NCI-H2171 treated with DMSO at 0.1 percent for 48 hours (cell line): ENCODE results near the gene TSPAN33.
A peak's percentile ranks its signal among the peaks of the same experiment; 100 is the strongest.

Experiments used
- DNase-seq: peaks from one replicate; lab custom pipeline; 2025; lab: John Stamatoyannopoulos, UW

The TSPAN33 gene

DNA sequence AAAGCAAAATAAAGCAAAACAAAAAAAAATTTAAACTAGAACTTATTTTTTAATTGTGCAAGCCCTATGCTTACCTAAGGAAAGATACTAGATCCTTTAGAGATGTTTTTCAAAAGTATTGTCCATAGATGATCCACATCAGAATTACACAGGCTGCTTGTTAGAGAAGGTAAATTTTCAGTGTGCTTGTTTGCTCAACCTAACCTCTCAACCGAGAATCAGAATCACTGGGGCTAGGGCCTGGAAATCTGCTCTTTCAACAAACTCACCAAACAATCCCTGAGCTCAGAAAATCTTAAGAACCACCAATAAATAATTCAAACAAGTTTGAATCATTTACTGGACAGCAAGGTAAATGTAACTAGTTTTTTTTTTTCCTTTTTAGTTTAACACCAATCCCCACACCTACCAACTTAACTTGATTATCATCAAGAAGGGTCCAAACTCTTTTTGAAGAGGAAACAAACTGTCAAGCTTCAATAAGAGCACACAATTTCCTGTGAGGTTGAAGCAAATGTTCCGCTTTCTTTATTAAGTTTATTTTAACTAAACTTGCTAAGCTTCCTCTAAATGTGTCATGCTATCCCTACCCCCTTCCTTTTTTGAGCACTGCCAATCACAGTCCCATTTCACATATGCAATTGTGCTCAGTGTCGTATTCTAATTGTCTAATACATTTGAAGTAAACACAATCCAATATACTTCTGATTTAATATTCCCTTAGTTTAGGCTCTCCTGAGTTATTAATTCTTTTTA is 7.4 kb upstream of the TSPAN33 start:
- DNase-seq: no peak

DNA sequence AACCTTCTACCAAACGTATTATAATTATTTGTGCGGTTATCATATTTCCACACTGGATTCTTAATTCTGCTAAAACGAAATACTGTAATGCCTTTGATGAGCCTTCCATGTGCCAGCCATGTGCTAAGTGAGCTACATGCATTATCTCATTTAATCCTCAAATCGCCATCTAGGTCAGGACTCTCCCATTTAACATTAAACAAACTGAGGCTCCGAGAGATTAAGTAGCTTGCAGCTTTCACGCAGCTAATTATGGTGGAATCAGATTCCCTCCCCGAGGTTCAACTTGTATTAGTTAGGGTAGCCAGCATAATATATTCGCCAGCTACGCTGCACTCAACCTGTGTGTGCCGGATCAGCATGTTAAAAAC is 798 bp upstream of the TSPAN33 start:
- DNase-seq: no peak

DNA sequence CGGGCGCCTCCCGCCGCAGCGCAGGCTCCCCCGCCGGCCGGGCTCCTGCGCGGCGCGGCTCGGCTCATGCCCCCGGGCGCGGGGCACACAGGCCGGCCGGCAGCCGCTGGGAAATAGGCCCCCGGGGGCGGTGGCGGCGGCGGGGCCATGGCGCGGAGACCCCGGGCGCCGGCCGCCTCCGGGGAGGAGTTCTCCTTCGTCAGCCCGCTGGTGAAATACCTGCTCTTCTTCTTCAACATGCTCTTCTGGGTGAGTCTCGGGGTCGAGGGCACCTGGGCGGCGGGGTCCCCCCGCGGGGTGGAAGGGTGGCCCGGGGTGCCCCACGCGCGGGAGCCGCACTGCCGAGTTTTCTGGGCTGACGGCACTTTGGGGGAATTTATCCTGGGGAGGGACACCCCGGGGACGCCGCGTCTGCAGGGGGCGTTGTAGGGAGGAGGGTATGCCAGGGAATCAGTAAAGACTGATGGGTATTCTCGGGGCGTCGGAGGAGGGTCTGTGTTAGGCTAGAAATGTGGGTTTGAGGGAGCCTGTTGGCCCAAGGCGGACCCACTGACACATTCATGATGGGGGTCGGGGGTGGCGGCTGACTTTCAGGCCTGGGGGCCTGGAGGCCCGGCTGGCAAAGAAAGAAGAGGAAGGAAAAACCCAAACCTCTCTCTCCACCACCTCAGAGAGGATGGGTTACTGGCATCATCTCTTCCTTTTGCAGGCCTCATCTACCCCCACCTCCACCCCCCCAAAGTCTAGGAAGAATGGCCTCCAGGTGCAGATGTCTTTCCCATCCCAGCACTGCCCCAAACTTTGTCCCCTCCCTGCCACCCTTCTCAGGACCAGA is 544 bp downstream of the TSPAN33 start:
- no peak for DNase-seq

DNA sequence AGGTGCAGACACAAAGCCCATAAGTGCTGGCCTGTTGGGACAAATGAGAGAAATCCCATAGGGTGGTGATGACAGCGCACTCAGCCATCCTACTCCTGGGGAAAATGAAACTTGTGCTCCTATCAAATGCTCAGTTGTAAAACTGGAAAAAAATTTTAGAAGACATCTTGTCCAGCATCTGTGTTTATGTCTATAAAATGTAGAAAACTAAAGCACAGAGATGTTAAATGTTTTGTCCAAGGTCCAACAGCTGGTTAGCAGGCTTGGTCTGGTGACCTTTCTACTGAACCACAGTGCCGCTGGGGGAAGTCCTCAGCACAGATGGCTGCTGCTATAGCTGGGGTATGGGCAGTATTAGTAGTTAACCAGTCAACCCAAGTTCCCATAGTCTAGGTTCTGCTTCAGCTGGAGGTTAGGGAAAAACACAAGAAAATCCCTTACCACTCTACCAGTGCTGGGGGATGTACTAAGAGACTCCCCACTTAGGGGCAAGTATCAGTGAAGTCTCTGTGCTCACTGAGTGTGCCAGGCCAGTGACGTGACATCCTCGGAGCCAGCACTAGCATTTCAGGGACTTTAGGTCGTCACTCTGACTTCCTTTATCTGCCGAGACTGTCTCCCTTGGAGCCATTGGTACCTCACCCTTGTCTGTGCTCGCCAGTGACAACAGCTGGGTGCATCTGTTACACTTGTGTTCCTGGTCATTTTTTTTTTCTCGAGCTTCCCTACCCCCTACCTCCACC is 1.9 kb downstream of the TSPAN33 start:
- DNase-seq: no peak

DNA sequence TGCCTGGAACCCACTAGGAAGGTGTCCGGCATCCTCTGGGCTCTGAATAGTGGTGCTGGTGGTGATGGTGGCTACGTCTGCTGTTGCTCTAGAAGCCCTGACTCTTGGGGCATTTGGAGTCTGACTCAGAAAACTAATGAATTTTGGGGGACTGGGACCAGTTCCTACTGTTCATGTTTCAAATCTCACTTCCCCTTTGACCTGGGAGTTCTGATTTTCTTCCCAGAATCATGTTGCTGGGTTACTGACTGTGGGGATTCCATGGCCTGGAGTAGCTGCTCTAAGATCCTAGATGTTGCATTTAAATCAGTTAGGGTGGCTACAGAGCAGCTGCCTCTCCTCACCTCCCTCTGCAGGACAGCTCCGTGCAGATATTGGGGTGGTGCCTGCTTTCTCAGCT is 3.2 kb downstream of the TSPAN33 start:
- DNase-seq: no peak

DNA sequence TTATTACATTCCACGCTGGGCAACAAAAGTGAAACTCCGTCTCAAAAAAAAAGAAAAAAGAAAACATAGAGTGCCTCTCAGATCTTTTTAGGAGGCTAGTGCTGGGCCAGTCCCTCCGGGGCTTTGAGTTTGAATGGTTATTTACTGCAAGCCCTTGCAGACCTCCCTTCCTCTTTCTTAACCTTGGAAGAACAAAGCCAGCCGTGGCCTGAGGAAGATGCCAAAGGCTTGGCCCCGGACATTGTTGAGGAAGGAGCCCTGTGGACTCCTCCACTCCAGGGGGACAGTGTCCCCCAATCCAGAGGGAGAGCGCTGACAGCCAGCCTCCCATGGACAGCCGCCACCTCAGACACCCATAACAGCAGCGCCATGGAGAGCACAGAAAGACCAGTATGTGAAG is 5.0 kb downstream of the TSPAN33 start:
- no peak for DNase-seq

DNA sequence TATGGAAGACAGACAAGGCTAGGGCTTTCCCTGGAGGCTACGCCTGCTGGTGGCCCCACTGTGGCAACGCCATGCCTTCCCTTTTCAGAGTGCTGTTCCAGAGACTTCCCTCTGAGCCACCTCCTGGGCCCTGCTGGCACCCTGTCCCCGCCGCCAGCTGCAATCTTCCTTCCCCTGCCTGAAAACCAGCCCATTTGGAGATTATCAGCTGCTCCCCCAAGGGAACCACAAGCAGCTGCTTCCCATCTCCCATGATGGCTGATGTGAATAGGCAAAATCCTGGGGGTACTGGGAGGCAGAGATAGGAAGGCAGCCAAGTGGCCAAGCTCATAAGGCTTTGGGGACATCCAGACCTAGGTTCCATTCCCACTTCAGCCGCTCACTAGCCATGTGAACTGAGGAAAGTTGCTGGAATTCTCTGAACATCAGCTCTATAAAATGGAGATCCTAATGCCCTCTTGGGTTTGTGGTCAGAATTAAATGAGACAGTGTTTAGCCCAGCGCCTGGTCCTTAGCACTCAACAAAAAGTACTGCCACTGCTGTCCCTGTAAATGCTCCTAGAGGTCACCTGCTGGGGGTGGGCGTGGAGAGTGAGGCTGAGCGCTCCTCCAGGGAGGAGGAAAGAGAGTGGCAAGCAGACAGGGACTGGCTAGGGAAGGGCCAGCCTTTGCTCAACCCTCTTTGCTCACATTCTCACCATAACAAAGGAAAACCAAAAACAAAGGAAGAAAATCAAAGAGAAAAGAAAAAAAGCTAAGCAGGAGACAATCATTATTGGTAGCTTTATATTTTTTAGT is 5.9 kb downstream of the TSPAN33 start:
- peak; percentile 70 for DNase-seq

DNA sequence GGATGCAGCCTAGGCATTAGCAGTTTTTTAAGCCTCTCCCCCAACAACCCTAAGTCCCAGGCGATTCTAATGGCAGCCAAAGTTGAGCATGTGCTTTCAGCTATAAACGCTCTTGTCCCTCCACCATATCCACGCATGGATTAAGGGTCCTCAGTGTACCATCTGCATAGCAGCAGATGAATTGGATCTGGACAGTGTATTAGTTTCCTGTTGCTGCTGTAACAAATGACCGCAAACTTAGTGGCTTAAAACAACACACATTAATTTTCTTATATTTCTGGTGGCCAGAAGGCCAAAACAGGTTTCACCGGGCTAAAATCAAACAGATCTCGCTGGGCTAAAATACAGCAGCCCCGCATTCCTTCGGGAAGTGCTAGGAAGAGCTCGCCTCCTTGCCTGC is 13.1 kb downstream of the TSPAN33 start:
- no peak for DNase-seq

DNA sequence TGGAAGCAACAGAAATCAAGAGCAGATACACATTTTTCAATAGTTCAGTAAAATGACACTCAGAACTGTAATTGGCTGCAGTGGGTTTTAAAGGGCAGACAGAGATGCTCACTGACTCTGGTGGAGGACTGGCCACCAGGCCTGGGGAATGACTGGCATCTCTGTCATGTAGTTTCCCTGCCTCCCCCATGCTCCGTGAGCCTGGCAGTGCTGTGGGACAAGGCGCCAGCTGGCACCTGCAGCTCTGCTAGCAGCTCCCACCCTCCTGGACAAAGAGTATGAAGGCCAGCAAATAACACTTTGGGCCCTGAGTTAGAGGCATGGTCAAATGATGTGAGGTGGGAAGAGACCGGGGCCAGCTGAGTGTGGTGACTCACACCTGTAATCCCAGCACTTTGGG is 15.0 kb downstream of the TSPAN33 start:
- DNase-seq: no peak

DNA sequence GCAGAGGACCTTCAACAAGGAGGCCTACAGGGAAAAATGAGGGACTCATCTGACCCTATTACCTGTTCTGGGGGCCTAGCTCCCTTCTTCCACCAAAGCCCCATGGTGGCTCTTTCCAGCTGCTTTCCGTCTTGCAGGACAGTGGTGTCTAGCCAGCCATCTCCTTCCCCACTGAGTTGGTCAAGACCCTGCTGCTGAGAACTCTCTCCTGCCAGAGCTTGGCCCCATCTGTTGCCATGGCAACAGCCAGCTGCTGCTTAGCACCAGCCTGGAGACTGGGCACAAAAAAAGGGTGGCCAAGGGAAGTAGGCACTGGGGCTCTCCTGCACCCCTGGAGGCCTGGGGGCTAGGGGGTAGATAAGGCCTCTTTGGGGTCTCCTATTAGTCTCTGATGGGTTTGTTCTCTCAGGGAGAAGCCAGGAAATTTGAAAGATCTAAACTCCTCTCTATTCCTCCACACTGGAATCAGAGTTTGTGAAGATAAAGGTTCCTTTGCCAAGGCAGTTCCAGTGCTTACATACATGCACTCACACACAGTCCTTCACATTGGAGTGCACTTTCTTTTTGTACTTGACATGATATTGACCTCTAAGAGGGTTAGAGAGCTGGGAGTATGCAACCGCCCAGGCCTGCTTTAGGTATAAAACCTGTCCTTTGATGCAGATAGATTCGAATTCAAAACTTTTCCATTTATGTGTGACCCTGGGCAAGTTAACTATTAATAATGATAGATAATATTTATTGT is 15.8 kb downstream of the TSPAN33 start:
- DNase-seq: peak; percentile 16

DNA sequence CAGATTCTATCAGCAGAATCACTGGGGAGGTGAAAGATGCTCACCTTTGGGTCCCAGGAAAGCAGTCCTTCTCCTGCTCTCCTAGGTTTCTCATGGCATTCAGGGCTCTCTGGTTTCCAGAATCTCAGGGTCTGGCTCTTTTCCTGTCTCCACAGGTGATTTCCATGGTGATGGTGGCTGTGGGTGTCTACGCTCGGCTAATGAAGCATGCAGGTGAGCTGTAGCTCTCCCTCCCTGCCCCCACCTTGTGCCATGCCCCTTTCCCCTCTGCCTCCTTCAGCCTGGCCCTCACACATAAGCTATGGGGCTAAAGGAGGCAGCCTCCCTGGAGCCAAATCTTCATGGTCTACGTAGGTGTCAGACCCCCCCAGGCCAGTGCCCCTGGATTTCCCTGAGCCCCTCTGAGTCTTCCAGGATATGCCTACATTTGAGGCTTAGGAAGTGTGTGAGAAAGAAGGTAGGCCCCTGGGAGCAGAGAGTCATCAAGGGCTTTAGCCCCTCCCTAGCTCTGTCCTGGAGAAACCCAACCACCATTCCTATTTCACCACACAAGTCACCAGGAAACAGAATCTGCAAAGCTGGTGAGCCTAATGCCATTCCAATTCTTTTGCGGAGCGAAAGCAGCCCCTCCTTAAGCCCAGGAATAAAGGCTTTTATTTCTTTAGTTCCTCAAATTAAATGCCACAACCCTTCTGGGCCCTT is 17.2 kb downstream of the TSPAN33 start:
- DNase-seq: no peak

DNA sequence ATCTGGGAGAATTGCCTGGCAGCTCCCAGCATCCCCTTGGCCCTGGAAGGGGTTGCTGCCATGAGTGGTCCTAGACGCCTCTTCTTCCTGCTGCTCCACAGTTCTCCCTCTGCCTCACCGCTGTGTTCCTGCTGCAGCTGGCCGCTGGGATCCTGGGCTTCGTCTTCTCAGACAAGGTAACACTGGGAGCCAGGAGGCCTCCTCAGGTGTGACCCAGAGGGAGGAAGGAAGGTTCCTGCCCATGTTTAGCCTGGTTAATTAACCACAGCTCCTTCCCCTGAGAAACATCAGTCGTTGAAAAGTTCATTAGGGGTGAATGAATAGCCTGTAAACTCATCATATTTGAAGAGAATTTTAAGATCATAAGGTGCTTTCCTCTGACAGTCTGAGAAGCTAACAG is 18.2 kb downstream of the TSPAN33 start:
- no peak for DNase-seq

DNA sequence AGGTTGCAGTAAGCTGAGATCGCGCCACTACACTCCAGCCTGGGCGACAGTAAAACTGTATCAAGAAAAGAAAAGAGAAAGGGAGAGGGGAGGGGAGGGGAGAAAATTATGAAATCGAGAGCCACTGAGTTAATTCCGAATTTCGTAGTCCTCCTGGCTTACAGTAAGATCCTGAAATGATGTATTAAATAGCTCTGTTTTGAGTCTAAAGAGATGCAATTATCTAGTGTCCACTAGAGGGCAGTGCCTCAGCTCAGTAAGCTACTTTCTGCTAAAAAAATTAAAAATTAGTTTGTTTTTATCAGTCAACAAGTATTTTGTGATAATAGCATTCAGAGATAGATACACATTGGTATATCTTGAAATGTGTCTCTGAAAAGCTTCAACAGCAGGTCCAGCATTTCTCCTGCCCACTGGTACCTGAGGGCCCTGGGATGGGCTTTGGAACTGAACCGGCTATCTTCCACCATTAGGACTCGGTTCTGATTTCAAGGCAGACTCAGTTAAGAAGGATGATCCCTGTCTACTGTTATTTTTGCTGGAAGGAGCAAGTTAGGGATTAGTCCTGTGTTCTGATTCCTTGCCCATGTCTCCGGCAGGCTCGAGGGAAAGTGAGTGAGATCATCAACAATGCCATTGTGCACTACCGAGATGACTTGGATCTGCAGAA is 19.5 kb downstream of the TSPAN33 start:
- peak; percentile 57 for DNase-seq

DNA sequence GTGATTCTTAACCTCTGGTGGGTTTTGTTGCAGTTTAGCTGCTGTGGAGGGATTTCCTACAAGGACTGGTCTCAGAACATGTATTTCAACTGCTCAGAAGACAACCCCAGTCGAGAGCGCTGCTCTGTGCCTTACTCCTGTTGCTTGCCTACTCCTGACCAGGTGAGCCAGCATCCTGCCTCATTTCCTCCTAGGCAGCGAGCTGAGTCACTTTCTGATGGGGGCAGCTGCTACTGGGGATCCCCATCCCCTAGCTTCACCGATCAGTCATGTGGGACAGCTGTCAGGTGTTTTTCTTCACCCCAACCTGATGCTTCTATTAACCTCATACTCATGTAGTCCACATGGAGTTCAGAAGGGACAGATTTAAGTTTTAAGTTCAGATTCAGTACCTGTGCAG is 22.2 kb downstream of the TSPAN33 start:
- DNase-seq: peak; percentile 16

DNA sequence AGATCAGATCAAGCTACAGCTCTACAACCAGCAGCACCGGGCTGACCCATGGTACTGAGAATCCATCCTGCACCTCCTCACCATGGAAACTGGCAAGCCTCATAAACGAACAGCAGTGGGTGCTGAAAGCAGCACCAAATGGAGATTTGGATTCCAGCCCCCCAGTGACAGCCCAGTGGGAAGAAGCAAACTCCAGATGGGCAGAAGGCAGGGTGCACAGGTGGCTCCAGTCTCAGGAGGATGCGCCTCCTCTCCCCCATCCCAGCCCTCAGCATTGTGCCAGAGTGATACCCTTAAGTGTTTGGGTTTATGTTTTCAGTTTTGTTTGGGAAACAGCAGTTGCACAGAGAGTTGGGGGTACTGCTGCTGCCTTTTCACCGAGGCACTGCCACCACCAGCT is 23.3 kb downstream of the TSPAN33 start:
- peak; percentile 93 for DNase-seq

DNA sequence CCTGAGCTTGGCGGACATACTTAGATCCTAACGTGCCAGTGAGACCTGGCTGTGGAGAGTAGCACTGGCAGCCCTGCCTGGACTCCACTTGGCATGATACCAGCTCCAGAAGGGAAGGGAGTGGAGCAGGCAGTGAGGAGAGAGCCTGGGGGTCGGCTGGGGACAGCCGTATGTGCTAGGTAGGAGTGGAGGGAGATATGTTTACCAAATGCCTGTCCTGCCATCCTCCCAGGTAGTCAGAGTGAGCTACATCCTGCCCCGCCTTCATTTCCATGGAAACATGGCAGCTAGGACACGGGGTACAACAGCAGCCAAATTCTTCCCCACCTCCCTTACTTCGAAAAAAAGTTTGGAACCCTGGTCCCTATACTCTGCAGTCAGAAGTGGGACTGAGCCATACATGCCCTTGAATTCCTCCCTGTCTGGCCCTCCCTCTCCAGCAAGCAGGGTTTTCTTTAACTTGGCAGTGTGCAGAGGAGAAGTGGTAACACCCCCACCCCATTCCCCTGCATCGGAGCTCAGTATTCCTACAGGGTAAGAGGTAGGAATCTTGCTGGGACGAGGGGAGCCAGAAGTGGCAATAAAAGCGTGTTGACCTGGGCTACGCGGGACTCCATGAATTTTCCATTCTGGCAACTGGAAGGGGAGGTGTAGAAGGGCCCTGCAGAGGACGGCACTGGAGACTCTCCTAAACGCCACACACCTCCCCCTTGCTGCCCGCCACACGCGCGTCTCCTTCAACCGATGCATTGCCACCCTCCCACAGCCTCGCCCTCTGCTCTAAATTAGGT is 23.9 kb downstream of the TSPAN33 start:
- peak; percentile 93 for DNase-seq

DNA sequence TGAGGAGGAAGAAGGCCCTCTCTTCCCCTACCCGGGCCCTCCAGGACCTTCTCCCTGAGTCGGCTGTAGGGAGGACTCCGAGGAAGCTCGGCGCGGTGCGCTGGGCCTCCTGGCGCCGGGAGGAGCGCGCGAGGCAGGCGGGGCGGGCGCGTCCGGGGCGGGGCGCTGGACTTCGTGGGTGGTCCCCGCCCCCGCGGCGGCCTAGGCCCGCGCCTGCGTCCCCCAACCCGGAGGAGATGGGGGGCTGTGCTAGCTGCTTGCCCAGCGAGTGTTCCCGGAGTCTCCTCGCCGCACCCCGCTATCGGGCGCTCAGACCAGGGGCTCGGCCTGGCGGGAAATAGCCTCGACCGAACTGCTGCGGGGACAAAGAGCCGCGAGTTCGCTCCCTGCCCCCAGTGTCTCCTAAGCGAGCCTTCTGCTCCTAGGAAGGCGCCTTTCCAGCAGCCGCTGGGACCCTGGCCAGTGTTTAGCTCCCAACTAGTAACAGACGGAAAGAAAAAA is 24.7 kb downstream of the TSPAN33 start:
- peak; percentile 47 for DNase-seq

DNA sequence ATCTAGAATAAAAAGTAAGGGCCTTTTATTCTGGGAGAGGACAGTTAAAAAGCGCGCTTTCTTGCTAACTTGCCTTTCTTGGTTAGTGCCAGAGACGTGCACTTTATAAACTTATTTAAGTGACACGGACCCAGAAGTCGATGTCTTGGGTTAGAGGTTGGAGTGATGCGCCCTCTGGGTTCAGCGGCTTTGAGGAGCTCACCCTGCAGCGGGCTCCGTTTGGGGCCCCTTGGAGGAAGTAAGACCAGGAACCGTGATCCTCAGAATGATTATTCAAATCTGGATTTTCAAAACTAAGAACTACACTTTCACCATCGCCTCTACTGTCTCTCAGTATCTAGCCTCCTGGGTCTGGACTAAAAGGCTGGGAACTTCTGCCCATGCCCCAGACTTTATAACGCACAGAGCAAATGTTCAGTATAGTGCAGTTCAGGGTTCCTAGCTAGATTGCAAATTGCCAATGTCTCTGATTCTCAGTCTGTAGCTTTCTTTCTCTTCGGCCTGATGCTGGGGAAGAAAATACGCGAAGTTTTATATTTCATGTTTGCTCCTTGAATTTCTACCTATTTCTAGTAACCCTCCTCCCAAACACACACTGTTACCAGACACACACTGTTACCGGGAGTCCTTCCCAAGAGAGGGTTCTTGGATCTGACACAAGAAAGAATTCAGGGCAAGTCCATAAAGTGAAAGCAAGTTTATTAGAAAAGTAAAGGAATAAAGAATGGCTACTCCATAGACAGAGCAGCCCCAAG is 25.4 kb downstream of the TSPAN33 start:
- peak; percentile 10 for DNase-seq
